ENCODE measurements around the gene MYBBP1A.

- no peak for TF ChIP-seq SP1 (CRISPR knock-in tag; conservative IDR thresholded peaks at IDR 0.05)
- TF ChIP-seq CTCF (IDR thresholded peaks at IDR 0.05): no peak
- no peak for TF ChIP-seq E2F5 (CRISPR knock-in tag; IDR thresholded peaks at IDR 0.05)
- TF ChIP-seq, protein P1, sequence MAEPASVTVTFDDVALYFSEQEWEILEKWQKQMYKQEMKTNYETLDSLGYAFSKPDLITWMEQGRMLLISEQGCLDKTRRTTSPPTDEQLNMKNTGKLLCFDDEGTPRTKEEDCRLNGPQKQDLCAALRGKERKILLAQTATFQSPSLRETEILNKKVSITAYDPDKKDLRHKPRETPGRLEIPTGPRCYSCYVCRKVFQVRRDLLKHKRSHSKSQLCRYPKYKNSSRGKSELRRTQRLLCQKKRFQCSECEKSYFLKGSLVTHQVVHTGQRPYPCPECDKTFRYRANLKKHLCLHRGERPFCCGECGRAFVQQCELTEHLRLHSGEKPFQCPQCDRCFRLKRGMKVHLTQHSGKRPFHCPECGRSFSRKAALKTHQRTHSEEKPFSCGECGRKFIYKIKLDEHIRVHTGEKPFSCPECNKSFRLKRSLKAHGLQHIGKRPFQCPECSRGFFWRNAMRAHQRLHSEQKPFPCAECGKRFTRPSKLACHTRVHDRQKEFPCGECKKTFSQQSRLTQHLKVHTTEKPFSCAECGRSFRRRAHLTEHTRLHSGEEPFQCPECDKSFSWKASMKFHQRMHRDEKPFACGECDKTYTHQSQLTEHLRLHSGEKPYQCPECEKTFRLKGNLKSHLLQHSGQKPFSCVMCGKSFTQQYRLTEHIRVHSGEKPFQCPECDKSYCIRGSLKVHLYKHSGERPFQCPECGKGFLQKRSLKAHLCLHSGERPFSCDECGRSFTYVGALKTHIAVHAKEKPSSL (CRISPR knock-in tag; conservative IDR thresholded peaks at IDR 0.05): no peak
- TF ChIP-seq ETV6 (CRISPR knock-in tag; IDR thresholded peaks at IDR 0.05): no peak
- no peak for TF ChIP-seq TEAD1 (CRISPR knock-in tag; IDR thresholded peaks at IDR 0.05)
- no peak for TF ChIP-seq PRDM15 (CRISPR knock-in tag; IDR thresholded peaks at IDR 0.05)
- no peak for TF ChIP-seq ESRRA (CRISPR knock-in tag; IDR thresholded peaks at IDR 0.05; ENCODE audit: borderline replicate concordance)
- TF ChIP-seq HMGXB4 (CRISPR knock-in tag; IDR thresholded peaks at IDR 0.05): no peak
- TF ChIP-seq NR1H2 (CRISPR knock-in tag; IDR thresholded peaks at IDR 0.05): no peak
- no peak for TF ChIP-seq NR3C1 (CRISPR knock-in tag; conservative IDR thresholded peaks at IDR 0.05; ENCODE audit: low read depth)
- no peak for TF ChIP-seq NFYB (CRISPR knock-in tag; conservative IDR thresholded peaks at IDR 0.05; ENCODE audit: low read depth)
Observed at GRCh38 chr17:4506892-4507291, 48.3 kb downstream of the MYBBP1A start.
